HG02852 (cell line): ENCODE results near the gene CRB1.
"Not testable (repeated sequence)": the region's sequence is repeated elsewhere in the genome, so short reads cannot be mapped to it uniquely, and the experiment has no call there.

Source experiments
- ATAC-seq: cut with Tn5 transposase; IDR thresholded peaks from one replicate; pipeline ENCODE4 v1.9.1; 2021; ENCODE audit warnings: mild to moderate bottlenecking, moderate library complexity; ENCODE audit not compliant: unreplicated experiment

CRB1 gene

DNA sequence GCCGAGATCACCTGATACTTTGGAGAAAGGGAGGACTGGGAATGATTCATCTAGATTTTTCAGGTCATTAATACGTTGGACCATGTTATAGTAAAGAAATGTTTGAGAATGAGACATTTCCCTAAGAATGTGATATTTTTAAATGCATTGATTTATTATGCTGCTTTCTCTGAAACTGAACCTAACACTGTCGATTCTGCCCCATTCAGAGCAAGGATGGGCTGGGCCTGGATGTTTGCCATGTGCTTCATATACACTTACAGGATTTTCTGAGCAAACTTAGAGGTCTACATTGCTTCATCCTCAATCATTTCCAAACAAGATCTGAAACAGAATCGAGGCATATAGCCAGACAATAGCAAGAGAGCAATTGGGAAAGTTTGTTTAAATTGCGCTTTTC is 183.3 kb downstream of the CRB1 start:
- no peak for ATAC-seq

DNA sequence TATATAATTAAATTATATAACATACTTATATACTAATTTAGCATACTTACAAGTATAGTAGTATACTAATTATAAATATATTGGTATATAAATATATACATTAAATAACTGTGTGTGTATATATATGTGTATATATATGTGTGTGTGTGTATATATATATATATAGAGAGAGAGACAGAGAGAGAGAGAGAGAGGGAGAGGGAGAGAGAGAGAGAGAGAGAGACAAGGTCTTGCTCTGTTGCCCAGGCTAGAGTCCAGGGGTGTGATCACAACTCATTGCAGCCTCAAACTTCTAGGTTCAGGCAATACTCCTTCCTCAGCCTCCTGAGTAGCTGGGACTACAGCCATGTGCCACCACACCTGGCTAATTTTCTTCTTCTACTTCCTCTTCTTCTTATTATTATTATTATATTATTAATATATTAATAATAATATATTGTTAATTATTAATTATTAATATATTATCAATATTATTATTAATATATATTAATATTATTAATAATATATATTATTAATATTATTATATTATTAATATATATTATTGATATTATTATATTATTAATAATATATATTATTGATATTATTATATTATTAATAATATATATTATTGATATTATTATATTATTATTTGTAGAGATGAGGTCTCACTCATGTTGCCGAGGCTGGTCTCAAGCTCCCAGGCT is 185.5 kb downstream of the CRB1 start:
- no peak for ATAC-seq

DNA sequence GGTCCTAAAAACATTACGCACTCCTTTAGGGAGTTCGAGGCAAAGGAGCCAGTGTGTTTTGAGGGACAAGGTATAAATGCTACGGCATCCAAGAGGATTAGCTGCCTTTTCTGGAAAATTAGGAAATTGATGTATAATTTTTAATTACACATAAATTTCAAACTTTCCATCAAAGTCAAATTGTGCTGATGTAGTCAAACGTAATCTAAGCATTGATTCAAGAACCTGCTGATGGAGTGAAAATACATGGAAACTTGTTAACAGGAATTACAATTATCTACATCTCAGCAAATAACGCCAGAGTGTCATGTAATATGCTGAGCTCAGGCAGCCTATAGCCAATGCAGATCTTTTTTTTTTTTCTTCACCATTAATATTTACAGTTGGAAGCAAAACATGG is 194.5 kb downstream of the CRB1 start:
- no peak for ATAC-seq

DNA sequence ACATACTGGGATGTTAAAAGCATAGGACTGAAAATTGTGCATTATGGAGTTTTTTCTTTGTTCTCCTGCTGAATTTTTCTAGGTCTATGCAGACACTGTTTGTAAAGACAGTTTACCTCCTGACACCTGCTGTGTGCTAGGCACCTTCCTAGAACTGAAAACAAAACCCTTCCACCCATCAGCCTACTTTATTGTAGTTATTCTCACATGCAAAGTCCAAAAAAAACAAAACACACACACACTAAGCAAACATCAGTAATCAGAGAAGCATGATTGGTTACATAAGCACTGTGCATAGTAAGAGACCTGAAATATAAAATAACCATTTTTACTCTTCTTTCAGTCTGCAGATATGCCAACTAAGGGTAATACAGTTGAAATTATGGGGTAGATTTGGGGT is 195.1 kb downstream of the CRB1 start:
- ATAC-seq, result no peak

DNA sequence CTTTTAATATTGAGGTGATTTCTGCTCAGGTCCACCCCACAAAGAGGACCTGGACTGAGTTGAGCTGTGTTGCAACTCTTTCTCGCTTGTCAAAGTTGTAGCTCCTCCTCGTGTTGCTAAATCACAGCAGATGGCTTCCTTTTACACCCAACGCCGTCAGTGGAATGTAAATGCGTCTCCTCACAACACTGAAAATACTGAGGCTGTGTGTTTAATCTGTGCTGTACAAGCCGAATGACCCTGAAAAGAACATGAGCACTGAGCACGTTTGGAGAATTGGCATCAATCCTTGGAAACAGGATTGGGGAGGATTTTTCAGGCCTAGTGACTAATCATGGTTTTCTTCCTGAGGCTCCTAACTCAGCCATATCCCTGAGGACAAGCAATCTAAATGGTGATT is 196.0 kb downstream of the CRB1 start:
- no peak for ATAC-seq

DNA sequence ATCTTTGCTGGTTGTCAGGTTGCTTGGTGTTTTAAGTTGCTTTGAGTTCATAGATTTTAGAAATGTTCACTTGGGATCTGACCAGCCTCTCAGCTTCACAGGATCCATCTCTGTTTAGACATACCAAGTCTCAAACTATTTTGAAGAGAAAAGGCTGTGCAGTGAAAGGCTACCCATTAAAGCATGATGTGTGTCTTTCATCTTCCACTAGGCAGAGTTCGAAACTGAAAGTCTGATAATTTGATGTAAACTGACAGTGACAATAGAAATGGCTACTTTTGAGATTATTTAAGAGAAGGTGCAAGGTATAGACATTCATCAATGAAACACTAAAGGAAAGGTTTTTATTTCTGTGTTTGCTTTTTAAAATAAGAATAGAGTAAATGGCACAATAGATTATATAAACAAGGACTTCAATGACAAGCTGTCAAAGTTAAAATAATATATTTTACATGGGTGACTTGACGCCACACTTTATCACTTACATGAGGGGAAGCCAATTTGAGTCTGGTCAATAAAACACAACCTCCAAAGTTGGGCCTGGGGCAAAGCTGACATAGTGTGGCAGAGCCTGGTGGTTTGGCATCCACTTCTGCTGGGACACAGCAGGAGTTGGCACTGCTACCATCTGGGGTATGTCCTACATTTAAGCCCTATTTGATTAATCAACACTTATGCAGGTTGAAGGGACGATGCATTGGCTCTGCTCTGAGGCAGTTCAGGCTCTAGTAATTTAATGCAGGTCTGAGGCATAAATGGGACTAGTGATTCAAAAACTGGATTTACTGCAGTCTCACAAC is 197.7 kb downstream of the CRB1 start:
- no peak for ATAC-seq

DNA sequence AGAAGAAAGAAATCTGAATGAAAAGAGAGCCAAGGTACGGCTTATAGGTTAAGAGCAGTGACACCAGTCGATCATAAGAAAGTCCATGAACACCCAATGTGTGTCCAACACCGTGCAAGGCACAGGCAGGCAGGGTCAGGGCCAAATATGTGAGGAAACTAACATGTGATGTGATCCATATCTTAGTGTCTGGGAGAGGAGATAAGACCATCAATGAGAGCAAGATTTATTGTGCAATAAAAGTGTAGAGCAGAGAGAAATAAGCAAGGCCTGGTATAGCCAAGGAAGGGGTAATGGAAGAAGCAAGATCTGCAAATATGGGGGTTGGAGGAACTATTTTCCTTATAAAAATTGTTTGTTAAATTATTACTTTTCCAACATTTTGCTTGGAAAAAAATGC is 198.8 kb downstream of the CRB1 start:
- no peak for ATAC-seq

DNA sequence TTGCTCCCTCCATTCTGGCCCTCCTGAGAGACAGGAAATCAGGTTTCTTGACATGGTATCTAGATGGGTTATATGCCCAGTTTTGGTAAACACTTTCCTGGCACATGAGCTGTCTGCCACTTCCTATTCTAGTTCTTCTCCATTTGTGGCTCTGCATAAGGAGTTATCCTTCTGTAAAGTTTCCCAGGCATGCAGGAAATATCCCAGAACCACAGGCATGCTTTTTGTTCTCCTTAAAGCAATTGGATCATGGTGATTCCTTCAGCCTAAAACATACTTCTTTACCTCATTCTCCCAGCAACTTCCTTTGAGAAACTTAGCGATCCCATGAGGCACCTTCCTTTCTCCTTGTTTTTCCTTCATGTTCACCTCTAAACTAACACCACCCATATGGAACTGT is 199.8 kb downstream of the CRB1 start:
- ATAC-seq, result no peak

DNA sequence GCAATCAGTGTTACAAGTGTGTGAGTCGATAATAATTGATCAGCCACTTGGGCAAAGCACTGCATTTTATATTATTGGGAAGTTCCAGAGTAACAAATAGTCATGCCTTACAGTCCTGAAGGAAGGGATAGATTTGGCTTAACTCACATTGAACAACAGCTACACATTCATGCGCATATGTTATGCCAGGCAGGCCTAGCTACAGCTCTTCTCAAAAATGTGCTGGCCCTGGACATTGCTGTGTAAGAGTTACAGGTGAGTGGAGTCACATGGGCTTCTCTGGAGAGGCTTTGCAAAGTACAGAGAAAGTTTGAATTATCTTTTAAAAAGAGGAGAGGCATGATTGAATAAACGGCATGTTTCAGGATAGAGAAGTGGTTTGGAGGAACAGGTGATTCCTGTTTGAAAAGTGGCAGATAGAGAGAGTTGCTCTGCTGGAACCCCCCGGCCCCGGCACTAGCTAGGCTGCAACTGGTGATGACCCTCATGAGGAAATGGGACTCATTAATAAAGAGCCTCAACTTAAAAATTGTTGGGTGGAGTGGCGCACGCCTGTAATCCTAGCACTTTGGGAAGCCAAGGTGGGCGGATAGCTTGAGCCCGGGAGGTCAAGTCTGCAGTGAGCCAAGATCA is 200.6 kb downstream of the CRB1 start:
- no peak for ATAC-seq

DNA sequence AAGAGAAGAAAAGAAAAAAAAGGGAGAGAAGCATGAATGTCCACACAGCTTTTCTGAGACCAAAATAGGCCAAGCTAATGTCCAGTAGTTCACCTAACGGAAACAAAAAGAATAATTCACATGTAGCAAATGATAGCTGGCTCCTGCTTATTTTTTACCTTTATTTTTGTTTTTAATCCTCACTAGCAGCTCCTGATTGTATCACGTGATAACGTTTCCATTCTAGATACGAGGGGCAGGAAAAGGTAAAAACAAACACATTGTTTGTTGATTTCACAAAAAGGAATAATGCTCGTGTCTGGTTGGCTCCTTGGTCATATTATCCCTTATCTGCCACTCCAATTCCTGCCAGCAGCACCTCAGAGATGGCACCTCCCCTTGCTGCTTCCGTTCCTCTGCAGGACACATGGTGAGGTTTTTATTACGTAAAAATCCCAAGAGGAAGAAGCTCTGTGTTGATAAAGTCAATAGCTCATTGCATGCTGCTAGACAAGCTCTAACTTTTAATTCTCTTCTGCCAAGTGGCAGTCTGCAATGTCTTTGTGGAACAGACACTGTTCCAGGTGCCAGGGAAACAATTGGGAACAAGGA is 201.7 kb downstream of the CRB1 start:
- ATAC-seq, result no peak

DNA sequence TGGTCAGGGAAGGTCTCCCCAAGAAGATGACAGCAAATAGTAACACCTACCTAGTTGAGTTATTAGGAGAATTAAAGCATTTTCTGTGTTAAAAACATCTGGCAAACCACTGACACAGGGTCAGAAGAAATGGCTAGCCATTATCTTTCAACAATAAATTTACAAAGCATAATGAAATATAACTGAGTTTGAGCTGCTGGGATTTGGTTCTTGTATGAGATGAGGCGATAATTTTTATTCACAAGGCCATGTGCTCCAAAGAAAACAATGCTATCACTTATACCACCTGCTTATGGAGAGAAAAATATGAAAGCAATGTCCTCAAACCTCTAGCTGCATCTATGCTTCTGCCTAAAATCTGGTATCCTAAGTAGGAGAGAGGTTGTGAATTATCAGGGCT is 202.3 kb downstream of the CRB1 start:
- ATAC-seq, result no peak

DNA sequence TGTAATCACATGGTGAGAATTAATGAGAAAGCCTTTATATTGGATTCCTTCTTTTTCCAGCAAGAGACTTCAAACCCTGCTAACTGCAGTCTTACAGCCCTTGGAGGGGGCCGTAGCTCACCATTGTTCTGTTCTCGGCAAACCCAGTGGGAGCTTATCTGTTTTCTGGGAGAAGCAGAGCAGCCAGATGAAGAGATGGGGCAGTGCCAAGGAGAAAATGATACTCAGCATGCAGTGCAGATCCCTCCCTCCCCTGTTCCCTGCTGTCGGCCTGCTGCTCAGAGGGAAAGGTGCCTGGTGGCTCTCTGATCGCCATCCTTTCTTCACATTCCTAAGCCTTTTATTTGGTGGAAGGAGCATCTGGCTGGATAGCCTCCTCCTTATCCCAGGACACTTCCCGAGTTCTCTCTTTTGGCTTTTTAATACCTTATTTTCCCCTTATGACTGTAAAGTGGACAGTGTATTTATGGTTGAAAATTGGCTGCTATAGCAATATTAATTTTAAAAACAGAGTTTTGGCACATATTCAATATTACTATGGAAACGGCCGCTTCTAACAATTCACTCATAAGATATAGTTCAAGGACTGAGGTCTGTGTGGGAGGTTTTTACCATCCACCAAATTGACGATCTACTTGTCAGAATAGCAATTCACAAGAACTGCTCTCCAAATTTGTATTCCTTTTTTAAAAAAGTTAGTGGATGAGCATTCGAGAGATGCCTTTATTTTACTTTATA is 203.4 kb downstream of the CRB1 start:
- ATAC-seq, result no peak

DNA sequence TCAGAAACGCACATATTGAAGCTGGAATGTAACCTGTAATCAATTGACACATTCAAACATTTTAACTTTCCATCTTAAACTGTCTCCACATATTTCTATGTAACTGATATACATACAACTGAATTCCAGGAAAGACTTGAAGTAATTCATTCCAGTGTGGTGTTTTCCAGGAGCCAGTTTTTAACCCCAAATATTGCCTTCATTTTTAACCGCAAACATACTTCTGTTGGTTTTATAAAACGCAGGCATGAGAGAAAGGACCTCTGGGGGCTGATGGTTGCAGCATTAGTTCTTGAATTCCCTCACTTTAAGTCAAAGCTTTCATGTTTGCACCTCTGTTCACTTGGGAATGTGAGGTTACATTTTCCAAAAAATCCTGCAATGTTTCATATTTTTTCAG is 204.1 kb downstream of the CRB1 start:
- ATAC-seq, result no peak

DNA sequence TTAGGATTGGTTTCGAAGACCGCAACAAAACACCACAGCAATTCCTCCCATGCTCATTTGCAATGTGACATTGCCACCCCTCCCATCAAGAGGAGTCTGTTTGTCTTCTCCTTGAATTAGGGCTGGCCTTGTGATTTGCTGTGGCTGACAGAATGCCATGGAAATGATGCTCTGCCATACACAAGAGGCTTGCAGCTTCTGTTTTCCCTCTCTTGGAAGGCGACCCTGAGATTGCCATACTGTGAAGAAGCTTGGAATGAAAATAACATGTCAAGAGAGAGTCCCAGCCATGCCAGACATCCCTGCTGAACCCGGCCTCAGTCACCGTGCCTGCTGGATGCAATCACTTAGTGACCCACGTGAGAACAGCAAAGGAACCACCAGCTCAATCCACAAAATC is 212.4 kb downstream of the CRB1 start:
- no peak for ATAC-seq

DNA sequence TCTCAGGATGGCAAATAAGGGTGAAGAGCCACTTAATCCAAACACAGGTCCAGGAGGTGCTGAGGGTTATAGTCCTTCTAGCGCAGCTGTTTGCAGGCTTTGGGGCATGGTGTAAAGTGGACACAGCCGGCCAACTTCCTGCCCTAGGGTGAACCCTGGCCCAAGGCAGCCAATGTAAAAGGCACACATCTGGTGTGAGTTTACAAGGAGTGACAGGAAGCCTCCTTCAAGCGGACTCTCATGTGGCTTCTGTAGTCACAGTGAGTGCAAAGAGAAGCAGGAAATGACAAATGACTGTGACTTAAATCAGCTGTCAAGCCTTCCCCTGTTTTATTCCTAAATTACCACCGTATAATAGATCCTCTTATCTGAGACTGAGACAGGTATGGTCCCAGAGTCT is 213.0 kb downstream of the CRB1 start:
- ATAC-seq, result no peak

DNA sequence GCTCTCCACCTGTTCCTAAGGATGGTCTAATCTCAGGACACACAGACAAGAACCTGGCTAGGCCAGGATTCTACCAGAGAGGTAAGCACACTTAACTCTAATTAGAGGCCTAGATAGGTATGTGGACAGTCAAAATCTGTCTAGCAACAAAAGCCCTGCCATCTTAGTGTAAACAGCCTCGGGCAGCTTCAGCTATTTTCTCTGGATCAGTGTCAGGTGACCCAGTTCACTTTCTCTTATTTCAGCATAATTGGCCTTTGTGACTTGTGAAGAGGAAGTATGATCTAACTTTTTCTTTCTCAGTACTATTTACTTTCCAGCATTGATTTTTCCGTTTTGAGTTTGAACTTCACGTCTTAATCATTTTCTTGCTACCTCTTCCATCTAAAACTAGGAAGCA is 217.7 kb downstream of the CRB1 start:
- ATAC-seq, result no peak

DNA sequence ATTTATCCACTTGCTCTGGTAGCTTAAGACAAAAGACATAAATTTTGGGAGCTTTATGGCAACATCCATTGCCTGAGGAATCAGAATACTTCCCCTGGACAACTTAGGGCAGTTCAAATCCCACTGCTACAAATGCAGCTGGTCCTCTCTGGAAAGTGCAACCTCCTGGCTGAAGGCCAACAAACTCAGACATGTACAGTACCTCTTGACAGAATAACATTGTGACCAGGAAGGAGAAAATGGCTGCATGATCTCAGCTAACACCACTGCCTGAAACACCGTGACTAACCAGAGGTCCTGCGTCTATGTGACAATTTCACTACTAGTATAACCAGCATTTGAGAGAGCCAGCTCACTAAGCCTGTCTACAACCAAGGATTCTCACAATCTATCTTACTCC is 218.9 kb downstream of the CRB1 start:
- no peak for ATAC-seq

DNA sequence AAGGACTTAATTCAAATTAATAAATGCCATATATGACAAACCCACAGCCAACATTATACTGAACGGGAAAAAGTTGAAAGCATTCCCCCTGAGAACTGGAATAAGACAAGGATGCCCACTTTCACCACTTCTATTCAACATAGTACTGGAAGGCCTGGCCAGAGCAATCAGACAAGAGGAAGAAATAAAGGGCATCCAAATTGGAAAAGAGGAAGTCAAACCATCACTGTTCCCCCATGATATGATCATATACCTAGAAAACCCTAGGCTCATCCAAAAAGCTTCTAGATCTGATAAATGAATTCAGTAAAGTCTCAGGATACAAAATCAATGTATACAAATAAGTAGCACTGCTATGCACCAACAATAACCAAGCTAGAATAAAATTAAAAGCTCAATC is 223.5 kb downstream of the CRB1 start:
- ATAC-seq, result not testable (repeated sequence)

DNA sequence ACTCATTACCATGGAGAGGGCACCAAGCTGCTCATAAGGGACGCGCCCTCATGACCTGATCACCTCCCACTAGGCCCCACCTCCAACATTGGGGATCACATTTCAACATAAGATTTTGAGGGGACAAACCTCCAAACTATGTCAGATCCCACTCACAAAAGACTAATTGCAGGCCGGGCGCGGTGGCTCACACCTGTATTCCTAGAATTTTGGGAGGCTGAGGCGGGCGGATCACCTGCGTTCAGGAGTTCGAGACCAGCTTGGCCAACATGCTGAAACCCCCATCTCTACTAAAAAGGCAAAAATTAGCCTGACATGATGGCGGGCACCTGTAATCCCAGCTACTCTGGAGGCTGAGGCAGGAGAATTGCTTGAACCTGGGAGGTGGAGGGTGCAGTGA is 228.7 kb downstream of the CRB1 start:
- ATAC-seq, result no peak

DNA sequence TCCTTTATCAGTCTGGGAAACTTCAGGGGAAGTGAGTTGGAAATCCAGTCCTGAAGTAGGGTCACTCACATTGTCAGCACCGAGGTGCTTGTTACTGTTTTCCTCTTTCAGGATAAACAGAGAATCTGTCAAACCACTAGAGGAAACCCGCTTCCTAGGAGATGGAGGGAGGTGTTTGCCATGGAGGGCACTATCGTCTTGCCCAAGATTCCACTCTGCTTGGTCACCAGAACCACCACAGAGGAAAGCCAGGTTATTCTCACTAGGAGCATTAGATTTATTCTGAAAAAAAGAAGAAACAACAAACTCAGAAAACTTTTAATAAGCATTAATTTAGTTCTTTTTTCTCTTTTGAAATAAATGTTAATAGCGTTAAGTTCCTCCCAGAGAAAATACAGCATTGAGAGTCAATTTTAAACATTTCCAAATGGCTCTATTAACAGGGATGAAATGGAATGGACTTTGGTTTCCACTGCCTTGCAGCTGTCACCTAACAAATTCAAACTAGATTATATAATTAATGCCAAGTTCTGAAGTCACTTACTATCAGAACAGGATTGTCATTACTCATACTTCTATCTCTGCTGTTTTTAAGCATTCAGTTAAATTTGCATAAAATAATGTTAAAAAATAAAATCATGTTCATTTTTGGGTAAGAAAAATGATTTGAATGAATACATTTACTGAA is 242.8 kb downstream of the CRB1 start:
- no peak for ATAC-seq

DNA sequence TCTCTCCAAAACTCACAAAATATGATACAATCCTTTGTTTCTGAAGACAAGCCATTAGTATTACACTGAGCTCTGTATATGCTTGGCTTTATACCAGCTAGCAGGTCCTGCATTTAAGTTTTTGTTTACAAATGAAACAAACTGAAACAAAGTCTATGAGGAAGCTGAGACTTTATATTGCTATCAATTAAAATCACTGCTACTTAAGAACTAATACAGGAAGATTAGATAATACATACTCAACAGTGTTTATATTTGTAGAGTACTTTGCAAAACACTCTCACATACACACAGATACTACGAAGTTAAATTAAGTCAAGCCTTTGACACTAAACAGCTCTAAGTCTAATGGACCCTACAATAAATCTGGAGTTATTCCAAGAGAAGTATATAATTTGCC is 247.4 kb downstream of the CRB1 start:
- ATAC-seq, result no peak
